GM20431 (cell line): ENCODE results near the gene SDF4.
"Not testable (repeated sequence)": the region's sequence is repeated elsewhere in the genome, so short reads cannot be mapped to it uniquely, and the experiment has no call there.

Source experiments
- in situ Hi-C: fragments of 300-500 bp; cut with MseI, MboI; formaldehyde crosslinking; loops from one replicate; pipeline ENCODE4 v1.15.0; 2020; ENCODE audit warnings: low sequenced_read_pairs; ENCODE audit not compliant: unreplicated experiment

The SDF4 gene

DNA sequence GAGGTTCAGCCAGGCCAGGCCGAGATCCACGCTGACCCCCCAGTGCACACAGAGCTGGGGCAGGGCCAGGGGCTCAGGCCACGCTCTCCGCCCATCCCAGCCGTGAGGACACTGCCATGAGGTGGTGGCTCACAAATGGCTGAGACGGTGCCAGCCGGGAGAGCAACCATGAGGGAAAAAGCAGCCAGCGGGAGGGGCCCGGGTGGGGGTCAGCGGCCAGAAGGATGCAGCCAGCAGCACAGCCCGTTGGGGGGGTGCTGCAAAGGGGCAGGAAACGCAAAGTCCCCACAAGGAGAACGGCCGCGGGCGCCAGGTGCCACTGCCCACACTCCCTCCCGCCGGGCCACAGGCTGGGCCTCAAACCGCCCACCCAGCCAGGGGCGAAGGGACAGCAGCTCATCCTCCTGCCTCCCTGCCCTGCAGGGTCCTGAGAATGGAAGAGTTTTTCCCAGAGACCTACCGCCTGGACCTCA, 49.8 kb downstream of the SDF4 start:
- in situ Hi-C loops: no loop called here

- in situ Hi-C loops: no loop called here
Measured at GRCh38 chr1:1181129-1181937, 50.5 kb downstream of the SDF4 start.

DNA sequence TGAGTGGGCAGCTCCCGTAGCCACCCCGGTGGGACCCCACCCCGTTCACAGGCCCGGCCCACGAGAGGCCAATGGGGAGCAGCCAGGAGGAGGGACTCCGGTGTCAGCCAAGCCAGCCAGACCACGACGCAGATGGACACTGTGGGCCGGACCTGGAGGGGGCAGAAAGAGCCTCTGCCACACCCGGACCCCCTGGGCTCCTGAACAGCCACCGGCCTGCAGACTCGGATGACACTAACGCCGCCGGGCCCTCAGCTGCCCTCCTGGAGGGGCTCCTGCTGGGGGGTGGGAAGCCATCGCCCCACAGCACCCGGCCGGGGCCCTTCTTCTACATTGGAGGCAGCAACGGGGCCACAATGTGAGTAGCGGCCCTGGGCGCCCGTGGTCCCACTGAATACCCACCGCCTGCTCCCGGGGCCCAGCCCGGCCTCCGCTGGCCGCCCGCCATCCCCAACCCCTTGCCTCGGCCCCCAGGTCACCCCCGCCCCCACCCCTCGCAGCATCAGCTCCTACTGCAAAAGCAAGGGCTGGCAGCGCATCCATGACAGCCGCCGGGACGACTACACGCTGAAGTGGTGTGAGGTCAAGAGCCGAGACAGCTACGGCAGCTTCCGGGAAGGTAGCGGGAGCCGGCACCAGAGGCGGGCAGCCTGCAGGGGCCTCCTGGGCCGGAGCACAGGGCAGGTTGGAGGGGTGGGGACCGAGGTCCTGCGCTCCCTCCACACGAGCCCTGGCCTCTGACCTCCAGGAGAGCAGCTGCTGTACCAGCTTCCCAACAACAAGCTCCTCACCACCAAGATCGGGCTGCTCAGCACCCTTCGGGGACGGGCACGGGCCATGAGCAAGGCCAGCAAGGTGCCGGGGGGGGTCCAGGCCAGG, 51.6 kb downstream of the SDF4 start:
- in situ Hi-C loops: no loop called here

GRCh38 chr1:1179346-1179982, 52.3 kb downstream of the SDF4 start:
- in situ Hi-C loops: no loop called here

DNA sequence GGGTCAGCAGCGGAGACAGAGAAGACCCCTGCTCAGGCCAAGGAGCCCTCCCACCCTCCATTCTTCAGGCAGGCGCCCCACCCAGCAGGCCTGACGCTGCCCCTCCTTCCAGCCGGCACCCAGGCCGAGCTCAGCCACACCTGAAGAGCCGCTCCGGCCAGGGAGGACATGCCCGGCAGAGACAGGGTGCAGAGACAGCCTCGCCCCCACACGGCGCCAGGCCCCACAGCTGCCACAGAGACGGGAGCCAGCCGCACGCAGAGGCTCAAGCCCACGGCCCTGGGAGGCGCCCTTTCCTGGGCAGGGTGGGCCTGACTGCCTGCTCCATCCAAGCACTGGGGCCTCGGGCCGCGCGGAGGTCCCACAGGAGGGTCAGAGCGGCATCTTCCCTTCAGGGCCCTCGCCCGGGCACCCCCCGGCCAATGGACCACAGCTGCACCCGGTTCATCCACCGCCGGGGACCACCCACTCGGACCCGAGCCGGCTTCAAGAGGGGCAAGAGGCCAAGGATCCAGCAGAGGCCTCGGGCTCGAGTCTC, 52.9 kb downstream of the SDF4 start:
- in situ Hi-C loops: no loop called here

- in situ Hi-C loops: no loop called here
Measured at GRCh38 chr1:1177452-1178206, 54.2 kb downstream of the SDF4 start.

DNA sequence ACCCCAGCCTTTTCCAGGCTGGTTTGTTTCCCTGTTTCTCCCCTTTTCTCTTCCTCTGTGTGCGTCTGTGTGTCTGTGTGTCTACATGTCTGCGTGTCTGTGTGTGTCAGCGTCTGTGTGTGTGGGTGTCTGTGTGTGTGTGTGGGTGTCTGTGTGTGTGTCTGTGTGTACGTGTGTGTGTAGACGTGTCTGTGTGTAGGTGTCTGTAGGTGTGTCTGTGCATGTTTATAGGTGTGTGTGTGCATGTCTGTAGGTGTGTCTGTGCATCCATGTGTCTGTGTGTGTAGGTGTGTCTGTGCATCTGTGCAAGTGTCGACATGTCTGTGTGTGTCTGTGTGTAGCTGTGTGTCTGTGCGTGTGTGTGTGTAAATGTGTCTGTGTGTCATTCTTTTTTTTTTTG, 54.9 kb downstream of the SDF4 start:
- in situ Hi-C loops: no loop called here

DNA sequence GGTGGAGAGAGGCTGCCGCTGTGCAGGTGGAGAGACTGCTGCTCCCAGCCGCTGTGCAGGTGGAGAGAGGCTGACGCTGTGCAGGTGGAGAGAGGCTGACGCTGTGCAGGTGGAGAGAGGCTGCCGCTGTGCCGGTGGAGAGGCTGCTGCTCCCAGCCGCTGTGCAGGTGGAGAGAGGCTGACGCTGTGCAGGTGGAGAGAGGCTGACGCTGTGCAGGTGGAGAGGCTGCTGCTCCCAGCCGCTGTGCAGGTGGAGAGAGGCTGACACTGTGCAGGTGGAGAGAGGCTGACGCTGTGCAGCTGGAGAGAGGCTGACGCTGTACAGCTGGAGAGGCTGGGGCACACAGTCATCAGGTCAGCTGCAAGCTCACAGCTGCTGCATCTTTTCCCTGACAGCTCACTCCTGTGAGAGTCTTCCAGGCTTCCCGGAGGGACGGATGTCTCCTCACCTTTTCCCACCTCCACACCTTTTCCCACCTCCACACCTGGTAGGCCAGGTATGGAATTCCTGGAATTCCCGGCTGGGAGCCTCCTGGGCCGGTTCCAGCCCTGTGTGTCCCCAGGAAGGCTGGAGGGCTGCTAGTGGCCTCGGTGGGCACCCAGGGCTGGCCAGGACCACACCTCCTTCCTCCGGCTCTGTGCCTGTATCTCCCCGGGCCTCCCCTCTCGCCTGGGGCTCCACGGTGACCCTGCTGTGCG, 55.6 kb downstream of the SDF4 start:
- in situ Hi-C loops: not testable (repeated sequence)

- in situ Hi-C loops: no loop called here
Measured at GRCh38 chr1:1175221-1176062, 56.4 kb downstream of the SDF4 start.

GRCh38 chr1:1173793-1174415, 57.9 kb downstream of the SDF4 start, which contains the start of gene TTLL10:
Gene TTLL10 (plus strand): TSS chr1:1173880. CDS start chr1:1179216, 5,336 bp downstream.
- in situ Hi-C loops: no loop called here

DNA sequence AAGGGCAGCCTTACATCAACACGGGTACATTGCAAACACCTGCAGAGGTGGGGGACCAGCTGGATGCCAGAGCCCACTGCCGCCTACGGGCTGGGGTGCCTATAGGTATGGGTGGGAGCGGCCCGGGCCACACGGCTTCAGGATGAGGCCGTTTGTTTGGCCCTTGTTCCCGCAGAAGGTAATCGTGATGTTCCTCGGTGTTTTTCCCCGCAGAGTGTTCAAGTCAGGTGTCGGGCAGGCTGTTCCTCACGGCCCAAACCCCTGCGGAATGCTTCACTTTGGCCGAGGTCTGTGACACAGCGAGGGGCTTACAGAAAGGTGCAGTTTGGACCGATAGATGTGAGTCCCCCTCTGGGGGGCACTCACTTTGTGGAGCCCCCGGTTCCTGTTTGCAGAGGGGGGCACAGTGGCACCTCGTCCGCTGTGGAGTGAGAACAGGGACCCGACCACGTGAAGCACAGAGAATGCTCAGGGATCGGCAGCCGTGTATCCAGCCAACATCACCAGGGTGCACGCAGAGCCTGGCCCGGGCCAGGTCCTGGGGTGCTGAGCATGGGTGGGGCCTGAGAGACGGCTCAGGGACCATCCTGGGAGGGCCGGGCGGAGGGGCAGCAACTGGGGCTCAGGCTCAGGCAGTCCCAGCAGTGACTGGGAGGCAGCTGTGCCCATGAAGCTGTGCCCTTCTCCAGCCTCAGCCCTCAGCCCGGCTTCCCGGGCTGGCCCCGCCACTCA, 58.6 kb downstream of the SDF4 start:
- in situ Hi-C loops: no loop called here

DNA sequence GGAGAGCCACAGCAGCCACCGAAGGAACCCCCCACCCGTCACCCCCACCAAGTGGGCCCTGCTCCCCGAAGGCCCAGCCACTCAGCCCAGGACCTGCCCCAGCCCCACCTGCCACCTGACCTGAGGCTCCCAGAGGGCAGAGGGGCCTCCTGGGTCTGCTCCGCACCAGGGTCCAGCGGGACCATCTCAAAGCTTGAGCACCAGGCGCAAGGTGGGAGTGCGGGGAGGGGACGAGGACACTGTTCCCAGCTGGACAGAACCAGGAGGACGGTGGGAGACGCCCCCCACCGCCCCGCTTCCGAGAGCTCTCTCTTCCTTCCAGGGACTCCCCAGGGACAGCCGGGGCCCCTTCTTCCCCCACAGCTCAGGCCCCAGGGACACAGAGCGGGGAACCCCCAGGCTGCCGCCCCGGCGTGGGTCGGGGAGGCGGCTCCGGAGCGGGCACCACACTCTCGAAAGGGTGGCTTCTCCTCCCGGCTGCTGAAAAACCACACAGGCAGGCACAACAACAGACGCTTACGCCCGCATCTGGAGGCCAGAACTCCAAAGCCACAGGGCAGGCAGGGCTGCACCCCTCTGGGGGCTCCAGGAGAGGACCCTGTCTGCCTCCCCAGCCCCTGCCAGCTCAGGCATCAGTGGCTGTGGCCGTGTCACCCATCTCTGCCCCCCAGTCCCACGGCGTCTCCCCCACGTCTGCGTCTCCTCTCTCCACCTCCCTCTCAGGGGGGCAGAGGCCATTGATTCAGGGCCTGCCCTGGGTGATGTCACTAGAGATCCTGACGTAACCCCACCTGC, 60.1 kb downstream of the SDF4 start:
- in situ Hi-C loops: no loop called here

GRCh38 chr1:1171161-1171545, 60.6 kb downstream of the SDF4 start:
- in situ Hi-C loops: no loop called here

- in situ Hi-C loops: no loop called here
Measured at GRCh38 chr1:1170215-1171091, 61.3 kb downstream of the SDF4 start.

DNA sequence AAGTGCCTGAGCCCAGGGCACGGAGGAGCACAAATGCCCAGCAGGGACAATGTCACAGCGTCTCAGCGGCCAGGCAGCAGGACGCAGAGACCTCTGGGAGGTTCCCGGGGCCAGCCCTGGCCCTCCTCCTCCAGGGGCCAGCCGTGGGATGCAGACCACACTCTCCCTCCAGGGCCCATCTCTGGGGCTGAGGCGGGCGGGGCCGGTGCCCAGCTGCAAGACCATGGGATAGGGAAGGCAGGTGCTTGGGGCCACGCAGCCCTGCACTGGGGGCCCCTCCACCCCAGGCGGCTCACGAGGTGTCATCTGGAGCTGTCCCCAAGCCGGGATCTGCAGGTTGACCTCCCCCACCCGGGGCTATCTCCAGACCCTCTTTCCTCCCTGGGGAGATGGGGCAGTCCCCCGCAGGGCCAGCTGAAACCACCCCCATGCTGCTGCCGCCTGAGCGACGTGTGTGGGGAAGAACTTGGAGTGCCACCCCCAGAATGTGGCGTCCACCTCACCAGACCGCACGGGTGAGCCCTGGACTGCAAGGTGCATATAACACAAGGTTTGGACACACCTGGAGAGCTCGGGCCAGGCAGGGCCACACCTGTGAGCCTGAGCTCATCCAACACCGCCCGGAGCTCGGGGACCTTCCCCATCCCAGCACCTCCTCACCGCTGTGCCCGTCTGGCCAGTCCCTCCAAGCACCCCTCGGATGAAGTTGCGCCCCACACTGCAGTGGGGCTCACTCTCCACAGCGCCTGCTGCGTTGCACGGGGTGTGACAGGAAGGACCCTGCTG, 62.2 kb downstream of the SDF4 start:
- in situ Hi-C loops: no loop called here
